IMR-90 (cell line): ENCODE data around the gene NAA80. TPM values are rescaled to one million over a fixed set of nuclear protein-coding genes. Genes with fewer than 3 reads are reported as not detected.

Source experiments
- ATAC-seq: fragments of 200-7000 bp; cut with Tn5 transposase; 2 replicates; pipeline ENCODE4 v1.9.1; 2020; ENCODE audit warnings: low read depth, mild to moderate bottlenecking, moderate library complexity
- BruUV-seq: library from RNA; stranded (reverse); fragments of 400-500 nt; replicated peaks from 2 replicates; lab custom pipeline; 2021; lab: Mats Ljungman, UMichigan
- CTCF ChIA-PET: fragments of 300-600 bp; formaldehyde crosslinking; extraction: SDS; loops from one replicate; lab custom pipeline; 2021; ENCODE audit warnings: antibody characterized with exemption; lab: Yijun Ruan, JAX
- POLR2A ChIA-PET: fragments of 300-600 bp; sonication (Branson Sonifier 250); formaldehyde crosslinking; loops from one replicate; lab custom pipeline; 2022; ENCODE audit warnings: antibody characterized with exemption; ENCODE audit not compliant: unreplicated experiment; lab: Charles Lee
- DNase-seq: peaks from one replicate; pipeline ENCODE4 v3.0.0; 2013
- H2AFZ ChIP-seq: replicated peaks from 2 replicates; pipeline ENCODE3; 2013; ENCODE audit warnings: low read length, mild to moderate bottlenecking; ENCODE audit not compliant: poor library complexity
- H2AK5ac ChIP-seq: 2 replicates; pipeline ENCODE4 v1.6.1; 2013; ENCODE audit warnings: low read depth, low read length, inconsistent platforms
- H2AK9ac ChIP-seq: replicated peaks from 2 replicates; pipeline ENCODE3; 2013; ENCODE audit warnings: mild to moderate bottlenecking, low read depth, low read length, moderate library complexity; ENCODE audit not compliant: poor library complexity
- H2BK120ac ChIP-seq: 2 replicates; pipeline ENCODE4 v1.6.1; 2013; ENCODE audit warnings: low read depth, low read length, inconsistent platforms
- H2BK15ac ChIP-seq: 3 replicates; pipeline ENCODE4 v1.6.1; 2013; ENCODE audit warnings: low read depth, low read length, inconsistent platforms
- H2BK20ac ChIP-seq: 2 replicates; pipeline ENCODE4 v1.6.1; 2013; ENCODE audit warnings: low read depth, mild to moderate bottlenecking, inconsistent platforms, low read length, moderate library complexity
- H2BK5ac ChIP-seq: 2 replicates; pipeline ENCODE4 v1.6.1; 2013; ENCODE audit warnings: mild to moderate bottlenecking, low read depth, low read length, inconsistent platforms; ENCODE audit not compliant: poor library complexity, severe bottlenecking
- H3K14ac ChIP-seq: replicated peaks from 2 replicates; pipeline ENCODE4 v1.6.1; 2013; ENCODE audit warnings: low read depth, low read length, inconsistent platforms
- H3K18ac ChIP-seq: 2 replicates; pipeline ENCODE4 v1.6.1; 2013; ENCODE audit warnings: low read depth, low read length, control low read depth
- H3K23ac ChIP-seq: 2 replicates; pipeline ENCODE4 v1.6.1; 2013; ENCODE audit warnings: low read depth, low read length, inconsistent platforms
- H3K27ac ChIP-seq: 2 replicates; pipeline ENCODE4 v1.5.1; 2013; ENCODE audit warnings: mild to moderate bottlenecking, control low read depth, low read length; ENCODE audit not compliant: insufficient read depth
- H3K27me3 ChIP-seq: 2 replicates; pipeline ENCODE4 v1.6.1; 2013; ENCODE audit warnings: low read length; ENCODE audit not compliant: control insufficient read depth, insufficient read depth
- H3K36me3 ChIP-seq: 2 replicates; pipeline ENCODE4 v1.6.1; 2013; ENCODE audit warnings: low read length, mixed read lengths; ENCODE audit not compliant: control insufficient read depth, insufficient read depth
- H3K4ac ChIP-seq: 2 replicates; pipeline ENCODE4 v1.6.1; 2013; ENCODE audit warnings: low read depth, low read length, inconsistent platforms
- H3K4me1 ChIP-seq: 2 replicates; pipeline ENCODE4 v1.6.1; 2013; ENCODE audit warnings: low read length, mixed read lengths; ENCODE audit not compliant: control insufficient read depth, insufficient read depth
- H3K4me2 ChIP-seq: 2 replicates; pipeline ENCODE4 v1.6.1; 2013; ENCODE audit warnings: low read depth, mild to moderate bottlenecking, control low read depth, low read length, moderate library complexity
- H3K4me3 ChIP-seq: 2 replicates; pipeline ENCODE4 v1.5.1; 2013; ENCODE audit warnings: low read depth, mild to moderate bottlenecking, control low read depth, low read length, moderate library complexity; ENCODE audit not compliant: insufficient read depth
- H3K56ac ChIP-seq: 2 replicates; pipeline ENCODE4 v1.6.1; 2013; ENCODE audit warnings: low read length, inconsistent platforms; ENCODE audit not compliant: insufficient read depth; ENCODE audit errors: extremely low read depth
- H3K79me1 ChIP-seq, 2 experiments: 2 replicates each; pipeline ENCODE4 v1.6.1; 2013; ENCODE audit warnings: low read length in 2 of 2, inconsistent platforms in 1 of 2, low read depth in 1 of 2
- H3K9ac ChIP-seq: 2 replicates; pipeline ENCODE4 v1.6.1; 2013; ENCODE audit warnings: low read depth, low read length, control low read depth
- H3K9me1 ChIP-seq: 2 replicates; pipeline ENCODE4 v1.6.1; 2013; ENCODE audit warnings: low read length, inconsistent platforms; ENCODE audit not compliant: insufficient read depth
- H3K9me3 ChIP-seq: 2 replicates; pipeline ENCODE4 v1.6.1; 2013; ENCODE audit warnings: low read length; ENCODE audit not compliant: control insufficient read depth, insufficient read depth
- H4K20me1 ChIP-seq: 2 replicates; pipeline ENCODE4 v1.6.1; 2013; ENCODE audit warnings: low read length, inconsistent platforms; ENCODE audit not compliant: insufficient read depth
- H4K5ac ChIP-seq: 2 replicates; pipeline ENCODE4 v1.6.1; 2013; ENCODE audit warnings: mild to moderate bottlenecking, low read depth, low read length, control low read depth
- H4K8ac ChIP-seq, 2 experiments: 2 replicates each; pipeline ENCODE4 v1.6.1; 2013; ENCODE audit warnings: low read depth in 2 of 2, low read length in 2 of 2, control low read depth in 1 of 2, inconsistent platforms in 1 of 2
- H4K91ac ChIP-seq: 2 replicates; pipeline ENCODE4 v1.6.1; 2013; ENCODE audit warnings: low read depth, low read length, inconsistent platforms; ENCODE audit not compliant: insufficient read depth
- BHLHE40 ChIP-seq: fragments of 150-350 bp; IDR thresholded peaks from 2 replicates; pipeline ENCODE4 v1.6.1; 2016; ENCODE audit warnings: mild to moderate bottlenecking, low read depth, low read length
- ELK1 ChIP-seq: fragments of 150-350 bp; IDR thresholded peaks from 2 replicates; pipeline ENCODE4 v1.6.1; 2016; ENCODE audit warnings: low read depth, mild to moderate bottlenecking, low read length, moderate library complexity, borderline replicate concordance
- MAFK ChIP-seq: IDR thresholded peaks from 2 replicates; pipeline ENCODE4 v1.6.1; 2012; ENCODE audit warnings: low read depth, low read length, improper control_type of control experiment
- MAZ ChIP-seq: IDR thresholded peaks from 2 replicates; pipeline ENCODE4 v1.6.1; 2012; ENCODE audit warnings: low read depth, mild to moderate bottlenecking, low read length, improper control_type of control experiment, moderate library complexity, borderline replicate concordance
- MXI1 ChIP-seq: IDR thresholded peaks from 2 replicates; pipeline ENCODE4 v1.6.1; 2012; ENCODE audit warnings: low read depth, mild to moderate bottlenecking, low read length, moderate library complexity, borderline replicate concordance
- POLR2A ChIP-seq: IDR thresholded peaks from 2 replicates; pipeline ENCODE4 v1.6.1; 2012; ENCODE audit warnings: mild to moderate bottlenecking, low read depth, low read length
- RFX5 ChIP-seq: IDR thresholded peaks from 2 replicates; pipeline ENCODE4 v1.8.0; 2012; ENCODE audit warnings: low read depth, mild to moderate bottlenecking, low read length, moderate library complexity
- SMC3 ChIP-seq: fragments of 150-350 bp; IDR thresholded peaks from 2 replicates; pipeline ENCODE4 v1.6.1; 2016; ENCODE audit warnings: low read depth, mild to moderate bottlenecking, antibody characterized with exemption, low read length, moderate library complexity
- WGBS, 2 experiments: methylation state at CpG; one replicate each; pipeline versions ENCODE4 v1.1.5 to v1.1.7; 2013; ENCODE audit warnings: missing lambda C conversion rate in 2 of 2; ENCODE audit not compliant: insufficient read length in 1 of 2; ENCODE audit errors: extremely low coverage in 2 of 2; 5-methylcytosine and 5-hydroxymethylcytosine counted together
- dilution Hi-C: fragments of 300-500 bp; cut with HindIII; formaldehyde crosslinking; loops from one replicate; pipeline ENCODE4 v1.14.3; 2018; ENCODE audit warnings: low sequenced_read_pairs; ENCODE audit not compliant: unreplicated experiment
- in situ Hi-C: fragments of 300-500 bp; cut with MboI; formaldehyde crosslinking; loops from 3 replicates; pipeline ENCODE4 v1.14.3; 2019; ENCODE audit warnings: low sequenced_read_pairs, inconsistent platforms, mixed read lengths
- intact Hi-C: fragments of 100-400 bp; cut with micrococcal nuclease; formaldehyde crosslinking; loops from 2 replicates; pipeline ENCODE4 v1.10.0; 2022
- polyA plus RNA-seq, 3 experiments: library from polyadenylated mRNA; depleted of rRNA; stranded (reverse); fragments of >200 nt; gene quantifications; 2 replicates each; pipeline ENCODE4 v1.2.3, GENCODE V29; 2012; ENCODE audit warnings: low replicate concordance in 1 of 3
- total RNA-seq: library from RNA; depleted of rRNA; stranded (reverse); fragments of >200 nt; gene quantifications from 2 replicates; pipeline ENCODE4 v1.2.3, GENCODE V29; 2012

Gene NAA80
- total and polyA plus RNA-seq, 2 of the 4 experiments (the other 2 are of a cell fraction) = 5.0 to 14.4 TPM

- CTCF ChIA-PET = no interaction called here
- Histone ChIP-seq H3K79me1 (peaks cover 0 to 4% of the 10 kb centered on the region in 2 experiments; a peak in 1 of 4 replicates), H3K36me3 (peaks cover 20% of the 10 kb centered on the region; the same call in 1 of the 2 replicates), H2AK5ac (no peak overlapping the region), H2BK120ac (no peak overlapping the region), H3K14ac (no peak overlapping the region), H3K27ac (no peak overlapping the region), H3K9ac (no peak overlapping the region), H3K4ac (no peak overlapping the region), H2BK5ac (no peak overlapping the region), H4K8ac (no peak overlapping the region), H4K5ac (no peak overlapping the region), H2BK20ac (no peak overlapping the region), H2AFZ (no peak overlapping the region), H4K91ac (no peak overlapping the region), H3K4me2 (no peak overlapping the region), H3K9me1 (no peaks in the 10 kb centered on the region), H3K9me3 (no peaks in the 10 kb centered on the region), H3K4me3 (no peak overlapping the region), H2AK9ac (no peak overlapping the region), H2BK15ac (no peak overlapping the region), H3K23ac (no peak overlapping the region), H3K4me1 (peaks cover 3% of the 10 kb centered on the region; the same call in 1 of the 2 replicates), H3K18ac (no peak overlapping the region), H3K56ac (no peak overlapping the region), H3K27me3 (no peaks in the 10 kb centered on the region), H4K20me1 (no peaks in the 10 kb centered on the region)
- TF ChIP-seq SMC3 = no peak
- TF ChIP-seq MXI1 = no peak
- no peak for TF ChIP-seq ELK1
- TF ChIP-seq RFX5 = no peak
- TF ChIP-seq BHLHE40 = no peak
- no peak for TF ChIP-seq POLR2A
- no peak for TF ChIP-seq MAZ
- no peak for TF ChIP-seq MAFK
- in situ Hi-C loops (no loop called here), intact Hi-C loops (no loop called here), dilution Hi-C loops (no loop called here)
- POLR2A ChIA-PET = no interaction called here
- WGBS, 2 experiments = 57% methylated on average over 76 of the region's 79 CpGs; no CpG with 5 or more reads in 1 of the 2 experiments
- BruUV-seq = no TSS peak
- no peak for ATAC-seq
- DNase-seq = no peak
Measured at GRCh38 chr3:50275996-50276761, 23.0 kb downstream of the NAA80 start.
